Sigmoid colon (tissue), 3 donors: ENCODE measurements around the gene AVPR2.

Experiments
- CTCF ChIP-seq, 4 experiments: fragments of 450-650 bp in 3 of 4; fragments of 200-600 bp in 1 of 4; IDR thresholded peaks; one replicate each; pipeline ENCODE4 v1.5.1; 2016 to 2019; ENCODE audit warnings: antibody characterized with exemption in 4 of 4, mild to moderate bottlenecking in 3 of 4, moderate library complexity in 2 of 4
- POLR2A ChIP-seq, 2 donors: fragments of 450-650 bp; IDR thresholded peaks; one replicate each; pipeline ENCODE4 v1.6.1; 2016; ENCODE audit warnings: antibody characterized with exemption in 2 of 2, mild to moderate bottlenecking in 2 of 2, moderate library complexity in 2 of 2

- TF ChIP-seq CTCF (IDR thresholded peaks at IDR 0.05) (no peak), POLR2A (IDR thresholded peaks at IDR 0.05) (no peak)
Measured at GRCh38 chrX:153887385-153887784, 17.1 kb upstream of the AVPR2 start.
